Measurements from ENCODE around the gene PRR30. TPM values are rescaled to one million over a fixed set of nuclear protein-coding genes. Genes with fewer than 3 reads are reported as not detected.

The PRR30 gene
- total RNA-seq, 2 donors from 2014 or later: not detected

GRCh38 chr2:27162151-27163121 is 23.2 kb upstream of the PRR30 start:
- ATAC-seq (ENCODE audit: insufficient number of reproducible peaks, low FRiP score, low read depth) (no peak), DNase-seq (ENCODE audit: low spot score) (no peak)
- H3K9me3 ChIP-seq: no peaks in the 10 kb centered on the region
- no peaks in the 10 kb centered on the region for H3K36me3 ChIP-seq
- H3K27me3 ChIP-seq (replicated peaks; ENCODE audit: insufficient read depth): no peaks in the 10 kb centered on the region
- TF ChIP-seq CTCF (IDR thresholded peaks at IDR 0.05): no peak
- H3K27ac ChIP-seq: no peak overlapping the region
- H3K4me1 ChIP-seq (ENCODE audit: control insufficient read depth in 1 of 2, low read depth in 2 of 2): no peaks in the 10 kb centered on the region
- no peak overlapping the region for H3K4me3 ChIP-seq

GRCh38 chr2:27160191-27160590 is 21.0 kb upstream of the PRR30 start:
- Histone ChIP-seq H3K9me3 (no peaks in the 10 kb centered on the region), H3K36me3 (no peaks in the 10 kb centered on the region), H3K27me3 (replicated peaks; ENCODE audit: insufficient read depth) (no peaks in the 10 kb centered on the region), H3K27ac (no peak overlapping the region), H3K4me3 (no peak overlapping the region), H3K4me1 (ENCODE audit: control insufficient read depth in 1 of 2, low read depth in 2 of 2) (no peaks in the 10 kb centered on the region)
- DNase-seq (ENCODE audit: low spot score) (no peak), ATAC-seq (ENCODE audit: insufficient number of reproducible peaks, low FRiP score, low read depth) (no peak)
- no peak for TF ChIP-seq CTCF (IDR thresholded peaks at IDR 0.05)

GRCh38 chr2:27159271-27159670 is 20.1 kb upstream of the PRR30 start:
- H3K4me1 ChIP-seq (ENCODE audit: control insufficient read depth in 1 of 2, low read depth in 2 of 2): no peaks in the 10 kb centered on the region
- ATAC-seq (ENCODE audit: insufficient number of reproducible peaks, low FRiP score, low read depth) (no peak), DNase-seq (ENCODE audit: low spot score) (no peak)
- no peak for TF ChIP-seq CTCF (IDR thresholded peaks at IDR 0.05)
- no peaks in the 10 kb centered on the region for H3K36me3 ChIP-seq
- no peak overlapping the region for H3K27ac ChIP-seq
- no peaks in the 10 kb centered on the region for H3K9me3 ChIP-seq
- H3K4me3 ChIP-seq: no peak overlapping the region
- H3K27me3 ChIP-seq (replicated peaks; ENCODE audit: insufficient read depth): no peaks in the 10 kb centered on the region

GRCh38 chr2:27158468-27158867 is 19.3 kb upstream of the PRR30 start:
- ATAC-seq (ENCODE audit: insufficient number of reproducible peaks, low FRiP score, low read depth) (no peak), DNase-seq (ENCODE audit: low spot score) (no peak)
- H3K4me3 ChIP-seq: no peak overlapping the region
- H3K36me3 ChIP-seq: no peaks in the 10 kb centered on the region
- H3K27ac ChIP-seq: no peak overlapping the region
- no peaks in the 10 kb centered on the region for H3K4me1 ChIP-seq (ENCODE audit: control insufficient read depth in 1 of 2, low read depth in 2 of 2)
- no peaks in the 10 kb centered on the region for H3K9me3 ChIP-seq
- no peaks in the 10 kb centered on the region for H3K27me3 ChIP-seq (replicated peaks; ENCODE audit: insufficient read depth)
- TF ChIP-seq CTCF (IDR thresholded peaks at IDR 0.05): no peak

GRCh38 chr2:27155069-27155520 is 15.9 kb upstream of the PRR30 start:
- no peak for ATAC-seq (ENCODE audit: insufficient number of reproducible peaks, low FRiP score, low read depth)
- H3K4me3 ChIP-seq: no peak overlapping the region
- no peak for TF ChIP-seq CTCF (IDR thresholded peaks at IDR 0.05)
- no peaks in the 10 kb centered on the region for H3K4me1 ChIP-seq (ENCODE audit: control insufficient read depth in 1 of 2, low read depth in 2 of 2)
- no peak for DNase-seq (ENCODE audit: low spot score)
- H3K27me3 ChIP-seq (replicated peaks; ENCODE audit: insufficient read depth): no peaks in the 10 kb centered on the region
- no peak overlapping the region for H3K27ac ChIP-seq
- H3K9me3 ChIP-seq: no peaks in the 10 kb centered on the region
- no peaks in the 10 kb centered on the region for H3K36me3 ChIP-seq

Data from thoracic aorta (tissue), 2 donors.